Right lobe of liver (tissue), 6 donors: Measurements from ENCODE around the gene SLC37A2. TPM values are rescaled to one million over a fixed set of nuclear protein-coding genes. Genes with fewer than 3 reads are reported as not detected.
"Not testable (repeated sequence)": the region's sequence is repeated elsewhere in the genome, so short reads cannot be mapped to it uniquely, and the experiment has no call there.

Experiments
- ATAC-seq, 4 donors: fragments of 200-7000 bp; cut with Tn5 transposase; one replicate each; pipeline ENCODE4 v1.9.1; 2020; ENCODE audit warnings: mild to moderate bottlenecking in 4 of 4, moderate library complexity in 4 of 4
- DNase-seq, 3 donors: peaks; one replicate each; pipeline ENCODE4 v3.0.0-alpha.2; 2020
- H3K27ac ChIP-seq, 3 donors: fragments of 200-600 bp; one replicate each; pipeline ENCODE4 v1.8.0; 2022
- H3K27me3 ChIP-seq, 2 donors: fragments of 200-600 bp; one replicate each; pipeline ENCODE4 v1.8.0; 2022
- H3K36me3 ChIP-seq, 4 donors: fragments of 200-600 bp; sonication (generic) in 1 of 4; one replicate each; pipeline versions ENCODE4 v1.5.1 to v1.8.0; 2017 to 2022; ENCODE audit warnings: control low read depth in 1 of 4
- H3K4me1 ChIP-seq, 4 donors: fragments of 200-600 bp; sonication (generic) in 1 of 4; one replicate each; pipeline versions ENCODE4 v1.5.1 to v1.8.0; 2017 to 2022; ENCODE audit warnings: control low read depth in 1 of 4
- H3K4me3 ChIP-seq, 3 donors: fragments of 200-600 bp; one replicate each; pipeline ENCODE4 v1.8.0; 2022
- H3K9me3 ChIP-seq, 4 donors: fragments of 200-600 bp; sonication (generic) in 1 of 4; one replicate each; pipeline versions ENCODE4 v1.5.1 to v1.8.0; 2017 to 2022; ENCODE audit warnings: control low read depth in 1 of 4
- POLR2A ChIP-seq: fragments of 450-650 bp; IDR thresholded peaks from one replicate; pipeline ENCODE4 v1.6.1; 2017; ENCODE audit warnings: antibody characterized with exemption, mild to moderate bottlenecking
- WGBS: methylation state at CpG from one replicate; pipeline ENCODE4 v1.1.6; 2018; ENCODE audit warnings: low coverage, low lambda C conversion rate; ENCODE audit not compliant: insufficient coverage; ENCODE audit errors: missing lambda C conversion rate; 5-methylcytosine and 5-hydroxymethylcytosine counted together
- intact Hi-C, 2 donors: fragments of 100-400 bp; cut with DNase I; formaldehyde crosslinking; loops; one replicate each; pipeline versions ENCODE4 v1.11.2 to v1.14.1; 2022
- total RNA-seq, 6 experiments: library from RNA; depleted of rRNA in 2 of 6; stranded (reverse); fragments of >200 nt in 2 of 6; fragmentation: NEBNext Ultra II Directional in 3 of 6; extraction: Animal tissue kit (Norgen Biotek cat#: 25700) in 3 of 6; gene quantifications; one replicate each; pipeline versions ENCODE4 v1.1.0 to v1.2.4, GENCODE V29; 2016 to 2023
- TF ChIP-seq, protein P1 (sequence below), 4 donors: fragments of 200-600 bp in 3 of 4; fragments of 450-650 bp in 1 of 4; IDR thresholded peaks; one replicate each; pipeline versions ENCODE4 v1.5.1 to v1.8.0; 2016 to 2022; ENCODE audit warnings: antibody characterized with exemption in 4 of 4, mild to moderate bottlenecking in 2 of 4
- donor health status: DM: no; HTN: yes; CAD: no.
- donor health status: DM: no; HTN: no; CAD: no.
- donor health status: DM: no; HTN: no; CAD: no.
- donor health status: DM: no; HTN: yes; CAD: no.
- donor health status: DM: no; HTN: yes; CAD: no.

SLC37A2 gene
- total RNA-seq, 6 experiments from 2014 or later = 3.4 to 14.2 (median 4.7) TPM

DNA sequence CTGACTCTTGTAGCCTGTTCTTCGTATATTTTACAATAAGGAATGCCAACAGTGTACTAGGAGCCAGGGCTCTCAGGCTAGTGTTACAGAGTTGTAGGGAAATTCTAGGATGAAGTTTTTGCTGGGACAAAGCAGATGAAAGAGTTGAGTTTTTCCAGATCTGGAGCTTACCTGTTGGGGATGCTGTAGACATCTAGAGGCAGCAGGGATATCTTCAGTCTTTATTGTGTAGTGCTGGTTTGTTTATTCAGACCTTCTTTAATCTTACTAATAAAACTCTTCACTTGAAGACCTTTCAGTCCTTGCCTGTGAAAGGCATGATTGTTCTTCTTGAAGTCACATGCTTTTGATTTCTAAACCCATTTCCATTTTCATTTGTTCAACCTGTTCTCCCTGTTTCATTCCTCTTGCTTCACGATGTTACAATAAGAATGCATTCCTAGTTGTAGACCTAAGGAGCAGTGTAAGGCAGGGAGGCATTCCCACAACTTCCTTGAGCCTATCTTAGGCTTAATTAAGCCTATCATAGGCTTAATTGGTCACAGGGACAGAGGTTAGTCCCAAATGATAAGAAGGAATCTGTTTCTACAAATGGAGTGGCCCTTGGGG lies 7.9 kb upstream of the SLC37A2 start:
- DNase-seq = no peak
- TF ChIP-seq, protein P1, sequence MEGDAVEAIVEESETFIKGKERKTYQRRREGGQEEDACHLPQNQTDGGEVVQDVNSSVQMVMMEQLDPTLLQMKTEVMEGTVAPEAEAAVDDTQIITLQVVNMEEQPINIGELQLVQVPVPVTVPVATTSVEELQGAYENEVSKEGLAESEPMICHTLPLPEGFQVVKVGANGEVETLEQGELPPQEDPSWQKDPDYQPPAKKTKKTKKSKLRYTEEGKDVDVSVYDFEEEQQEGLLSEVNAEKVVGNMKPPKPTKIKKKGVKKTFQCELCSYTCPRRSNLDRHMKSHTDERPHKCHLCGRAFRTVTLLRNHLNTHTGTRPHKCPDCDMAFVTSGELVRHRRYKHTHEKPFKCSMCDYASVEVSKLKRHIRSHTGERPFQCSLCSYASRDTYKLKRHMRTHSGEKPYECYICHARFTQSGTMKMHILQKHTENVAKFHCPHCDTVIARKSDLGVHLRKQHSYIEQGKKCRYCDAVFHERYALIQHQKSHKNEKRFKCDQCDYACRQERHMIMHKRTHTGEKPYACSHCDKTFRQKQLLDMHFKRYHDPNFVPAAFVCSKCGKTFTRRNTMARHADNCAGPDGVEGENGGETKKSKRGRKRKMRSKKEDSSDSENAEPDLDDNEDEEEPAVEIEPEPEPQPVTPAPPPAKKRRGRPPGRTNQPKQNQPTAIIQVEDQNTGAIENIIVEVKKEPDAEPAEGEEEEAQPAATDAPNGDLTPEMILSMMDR (IDR thresholded peaks at IDR 0.05) = no peak
- TF ChIP-seq POLR2A = no peak
- intact Hi-C loops = no loop called here
- WGBS = 78% methylated on average over 2 of the region's 2 CpGs
- H3K9me3 ChIP-seq = no peaks in the 10 kb centered on the region
- no peak for ATAC-seq
- H3K36me3 ChIP-seq = no peaks in the 10 kb centered on the region
- H3K4me3 ChIP-seq = no peak overlapping the region
- H3K27ac ChIP-seq = no peak overlapping the region
- no peaks in the 10 kb centered on the region for H3K27me3 ChIP-seq
- no peaks in the 10 kb centered on the region for H3K4me1 ChIP-seq

DNA sequence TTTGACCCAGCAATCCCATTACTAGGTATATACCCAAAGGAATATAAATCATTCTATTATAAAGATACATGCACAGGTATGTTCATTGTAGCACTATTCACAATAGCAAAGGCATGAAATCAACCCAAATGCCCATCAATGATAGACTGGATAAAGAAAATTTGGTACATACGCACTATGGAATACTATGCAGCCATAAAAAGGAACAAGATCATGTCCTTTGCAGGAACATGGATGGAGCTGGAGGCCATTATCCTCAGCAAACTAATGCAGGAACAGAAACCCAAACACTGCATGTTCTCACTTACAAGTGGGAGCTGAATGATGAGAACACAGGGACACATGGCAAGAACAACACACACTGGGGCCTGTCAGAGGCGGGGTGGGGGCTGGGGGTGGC lies 7.0 kb upstream of the SLC37A2 start:
- DNase-seq, intact Hi-C loops, H3K4me1 ChIP-seq, H3K9me3 ChIP-seq, H3K27me3 ChIP-seq, H3K36me3 ChIP-seq, H3K27ac ChIP-seq, H3K4me3 ChIP-seq, ATAC-seq: not testable (repeated sequence)
- WGBS = 92% methylated on average over 2 of the region's 2 CpGs

DNA sequence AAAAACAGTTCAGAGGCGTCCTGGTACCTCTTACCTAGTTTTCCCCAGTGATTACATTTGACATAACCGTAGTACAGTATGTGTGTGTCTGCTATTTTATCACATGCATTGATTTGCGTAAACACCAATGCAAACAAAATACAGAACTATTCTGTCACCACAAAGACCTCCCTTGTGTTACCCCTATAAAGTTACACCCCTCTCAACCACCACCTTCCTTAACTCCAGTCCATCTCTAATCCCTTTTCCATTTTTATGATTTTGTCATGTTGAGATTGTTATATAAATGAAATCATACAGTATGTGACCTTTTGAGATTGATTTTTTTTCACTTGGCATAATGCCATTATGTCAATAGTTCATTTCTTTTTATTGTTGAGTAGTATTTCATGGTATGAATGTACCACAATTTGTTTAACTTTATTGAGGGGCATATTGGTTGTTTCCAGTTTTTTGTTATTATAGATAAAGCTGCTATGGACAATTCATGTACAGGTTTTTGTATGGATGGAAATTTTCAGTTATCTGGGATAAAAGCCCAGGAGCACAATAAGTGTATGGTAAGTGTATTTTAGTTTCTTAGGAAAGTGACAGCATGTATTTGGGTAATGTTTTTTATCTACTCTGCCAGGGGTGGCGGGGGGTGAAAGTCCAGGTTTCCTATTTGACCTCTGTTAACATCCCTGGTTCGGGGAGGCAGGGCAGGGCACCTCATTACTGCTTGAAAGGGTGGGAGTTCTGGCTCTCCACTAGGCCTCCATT lies 6.0 kb upstream of the SLC37A2 start:
- no peak for DNase-seq

DNA sequence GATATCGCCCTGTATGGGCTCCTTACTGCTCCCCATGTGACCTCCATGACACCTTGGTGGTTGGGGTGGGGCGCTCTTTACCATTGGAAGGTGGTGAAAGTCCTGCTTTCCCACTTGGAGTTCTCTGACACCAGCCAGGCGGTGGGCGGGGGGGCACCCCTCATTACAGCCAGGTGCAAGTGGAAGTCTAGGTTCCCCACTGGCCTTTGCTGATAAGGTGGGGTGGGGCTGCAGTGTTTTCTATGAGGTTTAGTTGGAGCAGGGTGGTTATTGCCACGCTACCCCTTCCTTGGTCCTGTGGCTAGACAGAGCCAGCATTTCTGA lies 5.5 kb upstream of the SLC37A2 start:
- no peaks in the 10 kb centered on the region for H3K27me3 ChIP-seq
- no peak for ATAC-seq
- H3K27ac ChIP-seq = no peak overlapping the region
- no peak for TF ChIP-seq POLR2A
- TF ChIP-seq, protein P1 (IDR thresholded peaks at IDR 0.05) = no peak
- H3K9me3 ChIP-seq = no peaks in the 10 kb centered on the region
- H3K4me1 ChIP-seq = no peaks in the 10 kb centered on the region
- intact Hi-C loops = no loop called here
- H3K4me3 ChIP-seq = no peak overlapping the region
- DNase-seq = no peak
- no peaks in the 10 kb centered on the region for H3K36me3 ChIP-seq
- 100% methylated on average over 1 of the region's 5 CpGs for WGBS

More for the DNA sequence above, 6.0 kb upstream of the SLC37A2 start:
- H3K4me3 ChIP-seq = no peak overlapping the region
- intact Hi-C loops = no loop called here
- H3K27ac ChIP-seq = no peak overlapping the region
- WGBS = 65% methylated on average over 5 of the region's 5 CpGs
- H3K27me3 ChIP-seq = no peaks in the 10 kb centered on the region
- ATAC-seq = peak in 1 of 4 donors; percentile 65
- no peaks in the 10 kb centered on the region for H3K36me3 ChIP-seq
- H3K9me3 ChIP-seq = no peaks in the 10 kb centered on the region
- no peaks in the 10 kb centered on the region for H3K4me1 ChIP-seq
- TF ChIP-seq, protein P1 (IDR thresholded peaks at IDR 0.05) = no peak
- TF ChIP-seq POLR2A = no peak

DNA sequence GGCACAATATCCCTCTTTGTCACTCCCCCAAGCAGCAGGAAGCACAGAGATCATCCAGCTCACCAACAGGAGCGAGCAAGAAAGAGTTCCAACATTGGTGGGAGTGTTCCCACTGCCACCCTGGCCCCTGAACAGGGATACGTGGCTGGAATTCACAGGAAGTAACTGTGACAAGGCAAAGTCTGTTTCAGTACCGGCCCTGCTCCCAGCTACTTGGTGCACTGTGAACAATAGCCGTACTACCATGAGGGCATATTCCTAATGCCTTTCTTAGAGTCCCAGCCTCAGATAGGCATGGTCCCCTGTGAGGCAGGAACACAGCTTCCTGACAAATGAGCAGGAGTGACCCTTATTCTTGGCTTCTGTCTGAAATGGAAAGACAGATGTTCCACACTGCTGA lies 1.8 kb upstream of the SLC37A2 start:
- ATAC-seq = no peak
- Histone ChIP-seq H3K9me3 (no peaks in the 10 kb centered on the region), H3K4me1 (peaks cover 0 to 8% (median 4%) of the 10 kb centered on the region in 4 donors), H3K36me3 (no peaks in the 10 kb centered on the region), H3K27me3 (no peaks in the 10 kb centered on the region), H3K27ac (no peak overlapping the region), H3K4me3 (no peak overlapping the region)
- 69% methylated on average over 3 of the region's 4 CpGs for WGBS
- no peak for DNase-seq
- TF ChIP-seq, protein P1 (IDR thresholded peaks at IDR 0.05) = no peak
- no peak for TF ChIP-seq POLR2A
- intact Hi-C loops = no loop called here
